ENCODE results near the gene TEC.
A peak's percentile ranks its signal among the peaks of the same experiment; 100 is the strongest.

DNA sequence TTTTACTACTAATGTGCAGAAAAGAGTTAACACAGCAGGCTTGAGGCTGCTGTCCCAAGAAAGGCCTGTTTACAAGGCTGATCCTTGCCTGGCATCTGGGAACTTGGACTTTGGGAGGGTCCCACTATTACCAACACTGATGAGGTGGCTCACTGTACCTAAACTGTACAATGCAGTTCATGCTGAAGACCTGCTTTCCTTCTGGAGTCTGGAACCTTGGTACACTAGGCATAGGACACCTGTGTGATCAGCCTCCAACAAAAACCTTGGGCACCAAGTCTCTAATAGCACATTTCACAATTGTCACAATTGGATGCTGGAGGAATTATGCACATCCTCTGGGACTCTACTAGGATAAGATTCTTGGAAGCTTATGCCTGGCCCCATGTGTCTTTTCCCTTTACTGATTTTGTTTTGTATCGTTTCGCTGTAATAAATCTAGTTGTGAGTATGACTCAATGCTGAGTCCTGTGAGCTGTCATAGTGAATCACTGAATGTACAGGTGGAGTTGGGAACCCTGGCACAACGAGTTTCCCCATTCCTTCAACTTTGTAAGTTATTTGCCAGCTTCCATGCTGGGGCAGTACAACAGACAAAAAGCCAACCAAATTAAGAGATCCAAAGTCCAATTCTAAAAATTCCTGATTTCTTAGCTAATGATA is 45.9 kb downstream of the TEC start:
- TF ChIP-seq, protein P1, sequence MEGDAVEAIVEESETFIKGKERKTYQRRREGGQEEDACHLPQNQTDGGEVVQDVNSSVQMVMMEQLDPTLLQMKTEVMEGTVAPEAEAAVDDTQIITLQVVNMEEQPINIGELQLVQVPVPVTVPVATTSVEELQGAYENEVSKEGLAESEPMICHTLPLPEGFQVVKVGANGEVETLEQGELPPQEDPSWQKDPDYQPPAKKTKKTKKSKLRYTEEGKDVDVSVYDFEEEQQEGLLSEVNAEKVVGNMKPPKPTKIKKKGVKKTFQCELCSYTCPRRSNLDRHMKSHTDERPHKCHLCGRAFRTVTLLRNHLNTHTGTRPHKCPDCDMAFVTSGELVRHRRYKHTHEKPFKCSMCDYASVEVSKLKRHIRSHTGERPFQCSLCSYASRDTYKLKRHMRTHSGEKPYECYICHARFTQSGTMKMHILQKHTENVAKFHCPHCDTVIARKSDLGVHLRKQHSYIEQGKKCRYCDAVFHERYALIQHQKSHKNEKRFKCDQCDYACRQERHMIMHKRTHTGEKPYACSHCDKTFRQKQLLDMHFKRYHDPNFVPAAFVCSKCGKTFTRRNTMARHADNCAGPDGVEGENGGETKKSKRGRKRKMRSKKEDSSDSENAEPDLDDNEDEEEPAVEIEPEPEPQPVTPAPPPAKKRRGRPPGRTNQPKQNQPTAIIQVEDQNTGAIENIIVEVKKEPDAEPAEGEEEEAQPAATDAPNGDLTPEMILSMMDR (IDR thresholded peaks at IDR 0.05 in 2 of 3, conservative IDR thresholded peaks at IDR 0.05 in 1 of 3; ENCODE audit: borderline replicate concordance in 1 of 3, insufficient read depth in 1 of 3, low read depth in 2 of 3, low read length in 2 of 3): no peak
- no peak for TF ChIP-seq EZH2 (IDR thresholded peaks at IDR 0.05)
- TF ChIP-seq POLR2A (IDR thresholded peaks at IDR 0.05; ENCODE audit: borderline replicate concordance, extremely low read depth, insufficient read depth, insufficient read length): no peak
- no peak for TF ChIP-seq ELF1 (IDR thresholded peaks at IDR 0.05; ENCODE audit: borderline replicate concordance, low read depth)
- TF ChIP-seq SIN3A (IDR thresholded peaks at IDR 0.05; ENCODE audit: low read depth): peak; percentile 59
- TF ChIP-seq, protein P2, sequence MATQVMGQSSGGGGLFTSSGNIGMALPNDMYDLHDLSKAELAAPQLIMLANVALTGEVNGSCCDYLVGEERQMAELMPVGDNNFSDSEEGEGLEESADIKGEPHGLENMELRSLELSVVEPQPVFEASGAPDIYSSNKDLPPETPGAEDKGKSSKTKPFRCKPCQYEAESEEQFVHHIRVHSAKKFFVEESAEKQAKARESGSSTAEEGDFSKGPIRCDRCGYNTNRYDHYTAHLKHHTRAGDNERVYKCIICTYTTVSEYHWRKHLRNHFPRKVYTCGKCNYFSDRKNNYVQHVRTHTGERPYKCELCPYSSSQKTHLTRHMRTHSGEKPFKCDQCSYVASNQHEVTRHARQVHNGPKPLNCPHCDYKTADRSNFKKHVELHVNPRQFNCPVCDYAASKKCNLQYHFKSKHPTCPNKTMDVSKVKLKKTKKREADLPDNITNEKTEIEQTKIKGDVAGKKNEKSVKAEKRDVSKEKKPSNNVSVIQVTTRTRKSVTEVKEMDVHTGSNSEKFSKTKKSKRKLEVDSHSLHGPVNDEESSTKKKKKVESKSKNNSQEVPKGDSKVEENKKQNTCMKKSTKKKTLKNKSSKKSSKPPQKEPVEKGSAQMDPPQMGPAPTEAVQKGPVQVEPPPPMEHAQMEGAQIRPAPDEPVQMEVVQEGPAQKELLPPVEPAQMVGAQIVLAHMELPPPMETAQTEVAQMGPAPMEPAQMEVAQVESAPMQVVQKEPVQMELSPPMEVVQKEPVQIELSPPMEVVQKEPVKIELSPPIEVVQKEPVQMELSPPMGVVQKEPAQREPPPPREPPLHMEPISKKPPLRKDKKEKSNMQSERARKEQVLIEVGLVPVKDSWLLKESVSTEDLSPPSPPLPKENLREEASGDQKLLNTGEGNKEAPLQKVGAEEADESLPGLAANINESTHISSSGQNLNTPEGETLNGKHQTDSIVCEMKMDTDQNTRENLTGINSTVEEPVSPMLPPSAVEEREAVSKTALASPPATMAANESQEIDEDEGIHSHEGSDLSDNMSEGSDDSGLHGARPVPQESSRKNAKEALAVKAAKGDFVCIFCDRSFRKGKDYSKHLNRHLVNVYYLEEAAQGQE (IDR thresholded peaks at IDR 0.05; ENCODE audit: low read depth): no peak
- TF ChIP-seq RAD21 (IDR thresholded peaks at IDR 0.05; ENCODE audit: low read depth): no peak
- TF ChIP-seq POLR2AphosphoS5 (IDR thresholded peaks at IDR 0.05; ENCODE audit: low read depth, low read length): no peak
- TF ChIP-seq EGR1 (IDR thresholded peaks at IDR 0.05; ENCODE audit: low read depth): no peak
- no peak for TF ChIP-seq TCF7L2 (IDR thresholded peaks at IDR 0.05; ENCODE audit: borderline replicate concordance, extremely low read depth, insufficient read depth, insufficient read length)
- no peak for TF ChIP-seq ZFX (IDR thresholded peaks at IDR 0.05)
